NCI-H1694 treated with DMSO at 0.1 percent for 48 hours (cell line): ENCODE results near the gene BRSK1.

ENCODE experiments used
- DNase-seq: peaks from one replicate; lab custom pipeline; 2025; lab: John Stamatoyannopoulos, UW

Gene BRSK1

DNA sequence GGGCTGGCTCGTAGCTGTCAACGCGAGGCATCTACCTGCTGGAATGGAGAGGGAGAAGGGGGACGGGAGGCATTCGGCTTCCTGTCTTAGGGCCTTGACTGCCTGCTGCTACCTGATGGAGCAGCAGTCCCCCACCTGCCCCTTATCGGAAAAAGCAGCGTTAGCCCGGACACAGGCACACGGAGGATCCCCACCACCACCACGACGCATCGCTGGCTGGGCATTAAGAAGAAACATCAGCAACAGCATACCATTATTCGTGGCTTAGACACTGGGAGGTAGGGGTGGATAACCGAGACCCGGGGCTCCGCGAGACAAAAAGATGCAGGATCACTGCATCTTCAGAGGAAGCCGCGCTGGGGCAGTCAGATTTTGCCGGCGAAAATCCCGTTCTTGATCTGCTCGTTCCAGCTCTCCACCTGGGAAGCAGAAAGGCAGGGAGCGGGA lies 69.6 kb downstream of the BRSK1 start:
- no peak for DNase-seq

DNA sequence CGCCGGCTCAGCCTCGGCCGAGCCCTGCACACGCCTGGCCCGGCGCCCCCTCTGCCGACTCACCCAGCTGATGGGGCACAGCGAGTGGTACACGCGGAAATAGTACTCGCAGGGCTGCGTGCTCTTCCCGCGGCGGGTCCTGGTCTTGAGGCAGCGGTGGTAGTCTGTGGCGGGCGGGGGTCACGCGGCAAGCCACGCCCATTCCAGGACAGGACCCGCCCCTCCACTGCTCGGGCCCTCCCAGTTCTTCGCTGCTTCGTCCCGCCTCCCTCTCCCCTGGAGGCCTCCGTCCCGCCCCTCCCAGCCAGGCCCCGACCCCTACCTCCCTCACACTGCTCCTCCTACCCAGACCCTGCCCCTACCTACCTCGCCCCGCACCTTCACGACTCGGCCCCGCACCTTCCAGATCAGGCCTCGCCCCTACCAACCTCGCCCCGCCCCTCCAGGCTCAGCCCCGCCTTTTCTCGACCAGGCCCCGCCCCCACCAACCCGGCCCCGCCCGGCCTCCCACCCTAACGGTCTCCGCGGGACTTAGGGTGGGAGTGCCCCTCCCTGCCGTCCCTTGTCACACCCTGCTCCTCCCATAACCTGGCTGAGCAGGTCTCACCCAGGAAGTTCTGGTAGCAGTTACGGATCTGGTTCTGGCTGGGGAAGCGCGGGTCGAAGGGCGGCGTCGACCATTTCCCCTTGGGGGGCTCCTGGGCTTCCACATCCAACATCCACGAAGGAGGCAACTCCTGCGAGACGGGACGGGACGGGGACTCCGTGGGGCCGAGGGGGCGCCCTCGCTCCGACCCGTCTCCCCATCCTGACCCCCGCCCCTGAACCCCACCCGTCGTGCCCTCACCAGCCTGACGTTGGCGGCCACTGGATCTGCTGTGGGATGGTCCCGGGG lies 70.3 kb downstream of the BRSK1 start:
- no peak for DNase-seq

DNA sequence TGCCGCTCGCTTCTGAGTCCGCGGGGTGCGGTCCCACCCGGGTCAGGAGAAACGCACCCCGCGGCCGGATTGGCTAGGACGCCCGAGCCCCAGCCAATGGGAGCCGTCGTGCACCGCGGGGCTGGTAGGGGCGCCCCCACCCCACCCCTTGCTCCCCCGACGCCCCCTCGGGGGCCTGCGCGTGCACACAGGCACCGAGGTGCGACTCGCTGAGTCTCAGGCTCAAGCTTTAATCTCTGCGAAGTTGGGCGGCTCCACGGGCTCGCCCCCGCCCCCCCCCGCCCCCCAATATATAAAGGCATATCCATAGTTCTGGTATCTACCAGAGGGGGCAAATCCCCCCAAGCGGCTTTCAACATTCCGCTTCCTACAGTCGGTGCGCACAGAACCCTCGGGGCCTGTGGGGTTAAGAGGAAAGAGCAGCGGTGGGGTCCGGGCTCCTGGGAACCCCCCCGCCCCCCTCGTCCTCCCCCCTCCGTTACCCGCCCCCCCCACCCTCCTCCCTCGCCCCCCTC lies 71.0 kb downstream of the BRSK1 start, which contains the start of gene COX6B2:
Gene COX6B2 (minus strand): TSS at position 22 of the 515 bp plus-strand sequence. CDS start 198 bp downstream, outside the sequence.
- no peak for DNase-seq

DNA sequence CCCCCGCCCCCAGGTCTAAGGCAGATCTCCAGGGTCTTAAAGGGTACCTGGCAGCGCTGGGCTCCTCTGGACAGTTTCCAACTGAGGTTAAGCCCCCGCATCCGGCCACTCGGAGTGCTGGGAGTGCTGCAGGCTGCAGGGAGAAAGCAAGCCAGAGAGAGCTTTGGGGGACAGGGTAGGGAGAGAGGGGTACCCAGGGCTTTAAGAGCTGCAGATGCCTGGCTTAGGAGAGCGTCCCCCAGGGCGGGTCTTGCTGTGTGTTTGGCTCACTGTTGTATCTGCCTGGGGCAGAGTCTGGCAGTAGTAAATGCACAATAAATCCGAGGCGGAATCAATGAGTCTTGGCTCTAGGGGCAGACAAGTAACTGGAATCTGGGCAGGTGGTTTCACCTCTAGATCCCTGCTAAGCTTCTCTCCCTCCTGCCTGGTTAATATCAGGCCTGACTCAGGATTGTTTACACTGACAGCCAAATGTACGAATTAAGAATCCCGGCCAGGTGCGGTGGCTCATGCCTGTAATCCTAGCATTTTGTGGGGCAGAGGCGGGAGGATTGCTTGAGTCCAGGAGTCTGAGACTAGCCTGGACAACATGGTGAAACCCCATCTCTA lies 71.5 kb downstream of the BRSK1 start:
- DNase-seq = no peak

DNA sequence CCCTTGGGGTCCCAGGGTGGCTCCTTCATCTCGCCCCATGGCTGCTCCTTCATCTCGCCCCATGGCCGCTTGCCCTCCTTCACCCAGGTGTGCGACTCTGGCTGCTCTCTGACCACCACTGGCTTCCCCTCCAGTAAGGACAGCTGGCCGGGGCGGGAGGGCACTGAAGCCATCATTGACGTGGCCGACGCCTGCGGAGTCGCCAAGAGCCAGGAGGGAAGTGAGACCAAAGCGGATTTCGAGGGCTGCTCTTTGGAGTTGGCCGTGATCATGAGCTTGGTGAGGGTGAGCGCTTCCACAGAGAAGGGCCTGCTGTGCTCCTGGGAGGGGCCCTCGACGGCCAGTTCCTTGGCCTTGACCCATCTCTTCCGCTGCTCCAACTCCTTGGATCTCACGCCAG lies 74.7 kb downstream of the BRSK1 start:
- DNase-seq = no peak

DNA sequence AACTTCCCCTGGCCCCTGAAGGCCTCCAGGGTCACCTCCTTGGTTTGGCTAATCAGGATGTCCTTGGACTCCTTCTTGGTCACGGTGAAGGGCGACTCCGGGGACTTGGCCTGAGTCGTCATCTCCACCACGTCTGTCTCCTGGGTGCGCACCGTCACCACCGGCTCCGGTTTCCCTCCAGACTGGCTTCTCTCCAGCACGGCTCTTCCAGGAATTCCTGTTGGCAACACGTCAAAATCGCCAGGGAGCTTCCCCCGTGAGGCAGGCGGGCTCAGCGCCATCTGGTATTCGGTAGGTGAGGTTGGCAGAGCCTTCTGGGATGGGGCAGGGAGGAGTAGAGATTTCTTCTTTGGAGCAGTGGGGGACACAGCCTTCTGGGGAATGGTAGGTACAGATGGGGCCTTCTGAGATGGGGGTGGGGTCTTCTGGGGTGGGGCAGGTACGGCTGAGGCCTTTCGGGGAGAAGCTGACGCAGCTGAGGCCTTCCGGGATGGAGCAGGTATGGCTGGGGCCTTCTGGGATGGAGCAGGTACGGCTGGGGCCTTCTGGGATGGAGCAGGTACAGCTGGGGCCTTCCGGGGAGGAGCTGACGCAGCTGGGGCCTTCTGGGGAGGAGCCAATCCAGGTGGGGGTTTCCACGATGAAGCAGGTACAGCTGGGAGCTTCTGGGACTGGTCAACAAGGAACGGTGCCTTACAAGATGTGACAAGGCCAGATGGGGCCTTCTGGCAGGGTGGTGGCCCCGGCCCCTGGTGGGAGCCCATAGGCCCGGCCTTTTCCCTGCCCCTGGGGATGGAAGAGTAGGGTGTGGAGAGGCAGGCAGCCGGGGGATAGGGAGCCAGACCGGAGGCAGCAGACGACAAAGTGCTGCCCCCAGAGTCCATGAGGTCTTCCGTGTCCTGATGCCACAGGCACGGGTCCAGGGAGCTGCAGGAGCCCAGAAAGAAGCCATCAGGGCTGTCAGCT lies 75.4 kb downstream of the BRSK1 start:
- peak; percentile 73 for DNase-seq

DNA sequence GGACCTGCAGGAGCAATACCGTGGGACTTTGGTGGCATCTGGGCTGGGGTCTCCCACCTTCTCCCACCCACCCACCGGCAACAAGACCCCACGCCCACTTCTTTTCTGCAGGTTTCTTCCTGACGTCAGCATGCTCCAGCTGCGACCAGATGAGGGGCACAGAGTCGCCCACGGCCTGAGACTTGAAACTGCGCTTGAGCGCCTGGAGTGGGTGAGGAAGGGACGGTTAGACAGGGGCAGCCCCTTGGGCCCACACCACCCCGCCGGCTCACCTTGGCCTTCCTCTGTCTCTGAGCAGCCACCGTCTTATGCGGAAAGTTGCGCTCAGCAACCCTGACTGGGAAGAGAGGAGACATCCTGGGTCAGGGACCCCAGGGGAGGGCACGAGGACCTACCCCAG lies 77.1 kb downstream of the BRSK1 start:
- DNase-seq = no peak
